Parathyroid adenoma (tissue), 2 donors: ENCODE data around the gene AHSG.

Experiments used
- H2AFZ ChIP-seq: fragments of 300-600 bp; sonication (generic); one replicate; pipeline ENCODE4 v1.7.0; 2017; ENCODE audit warnings: antibody characterized with exemption, mild to moderate bottlenecking
- H3K27ac ChIP-seq: fragments of 300-600 bp; sonication (generic); one replicate; pipeline ENCODE4 v1.7.0; 2017
- H3K27me3 ChIP-seq: fragments of 300-600 bp; sonication (generic); one replicate; pipeline ENCODE4 v1.7.0; 2017; ENCODE audit warnings: low read length; ENCODE audit not compliant: control insufficient read depth, insufficient read depth
- H3K36me3 ChIP-seq: fragments of 300-600 bp; sonication (generic); one replicate; pipeline ENCODE4 v1.7.0; 2017; ENCODE audit warnings: low read length; ENCODE audit not compliant: control insufficient read depth, insufficient read depth
- H3K4me1 ChIP-seq: fragments of 300-600 bp; sonication (generic); one replicate; pipeline ENCODE4 v1.7.0; 2017; ENCODE audit warnings: control low read depth
- H3K4me2 ChIP-seq: fragments of 300-600 bp; sonication (generic); one replicate; pipeline ENCODE4 v1.7.0; 2017; ENCODE audit warnings: low read length
- H3K4me3 ChIP-seq: fragments of 300-600 bp; sonication (generic); one replicate; pipeline ENCODE4 v1.7.0; 2017; ENCODE audit warnings: low read depth, low read length
- H3K79me2 ChIP-seq: fragments of 300-600 bp; sonication (generic); one replicate; pipeline ENCODE4 v1.7.0; 2017; ENCODE audit warnings: control low read depth
- H3K9ac ChIP-seq: fragments of 300-600 bp; sonication (generic); one replicate; pipeline ENCODE4 v1.7.0; 2017; ENCODE audit warnings: mild to moderate bottlenecking
- H3K9me3 ChIP-seq: fragments of 300-600 bp; sonication (generic); one replicate; pipeline ENCODE4 v1.7.0; 2017; ENCODE audit warnings: low read length; ENCODE audit not compliant: control insufficient read depth
- TF ChIP-seq, protein P1 (sequence below): fragments of 300-600 bp; sonication (generic); IDR thresholded peaks from one replicate; pipeline ENCODE4 v1.7.0; 2017; ENCODE audit warnings: antibody characterized with exemption, mild to moderate bottlenecking
- donor health status: primary hyperparathyroidism.

The AHSG gene

DNA sequence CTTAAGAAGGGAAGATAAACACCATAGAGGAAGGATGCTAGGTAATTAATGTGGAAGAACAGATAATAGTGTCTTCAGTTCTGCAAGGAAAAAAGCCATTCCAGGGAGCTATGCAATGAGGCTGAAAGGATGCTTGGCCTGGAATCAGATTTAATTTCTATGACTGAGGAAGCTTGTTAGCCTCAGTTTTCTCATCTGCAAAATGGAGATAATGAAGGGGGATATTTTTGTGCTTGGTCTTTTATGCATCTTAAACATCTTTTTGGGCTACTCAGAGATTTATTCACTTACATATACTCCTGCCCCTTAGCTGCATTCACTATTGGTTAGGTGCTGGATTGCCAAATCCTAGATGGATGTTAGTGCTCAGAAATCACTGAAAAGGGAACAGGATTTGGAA lies 25.7 kb upstream of the AHSG start:
- Histone ChIP-seq H3K27me3 (no peaks in the 10 kb centered on the region), H3K9ac (no peak overlapping the region), H3K4me2 (no peak overlapping the region), H3K27ac (no peak overlapping the region), H3K79me2 (no peaks in the 10 kb centered on the region), H3K4me1 (no peaks in the 10 kb centered on the region), H3K36me3 (no peaks in the 10 kb centered on the region), H3K4me3 (no peak overlapping the region), H3K9me3 (no peaks in the 10 kb centered on the region), H2AFZ (no peak overlapping the region)
- TF ChIP-seq, protein P1, sequence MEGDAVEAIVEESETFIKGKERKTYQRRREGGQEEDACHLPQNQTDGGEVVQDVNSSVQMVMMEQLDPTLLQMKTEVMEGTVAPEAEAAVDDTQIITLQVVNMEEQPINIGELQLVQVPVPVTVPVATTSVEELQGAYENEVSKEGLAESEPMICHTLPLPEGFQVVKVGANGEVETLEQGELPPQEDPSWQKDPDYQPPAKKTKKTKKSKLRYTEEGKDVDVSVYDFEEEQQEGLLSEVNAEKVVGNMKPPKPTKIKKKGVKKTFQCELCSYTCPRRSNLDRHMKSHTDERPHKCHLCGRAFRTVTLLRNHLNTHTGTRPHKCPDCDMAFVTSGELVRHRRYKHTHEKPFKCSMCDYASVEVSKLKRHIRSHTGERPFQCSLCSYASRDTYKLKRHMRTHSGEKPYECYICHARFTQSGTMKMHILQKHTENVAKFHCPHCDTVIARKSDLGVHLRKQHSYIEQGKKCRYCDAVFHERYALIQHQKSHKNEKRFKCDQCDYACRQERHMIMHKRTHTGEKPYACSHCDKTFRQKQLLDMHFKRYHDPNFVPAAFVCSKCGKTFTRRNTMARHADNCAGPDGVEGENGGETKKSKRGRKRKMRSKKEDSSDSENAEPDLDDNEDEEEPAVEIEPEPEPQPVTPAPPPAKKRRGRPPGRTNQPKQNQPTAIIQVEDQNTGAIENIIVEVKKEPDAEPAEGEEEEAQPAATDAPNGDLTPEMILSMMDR, result no peak

DNA sequence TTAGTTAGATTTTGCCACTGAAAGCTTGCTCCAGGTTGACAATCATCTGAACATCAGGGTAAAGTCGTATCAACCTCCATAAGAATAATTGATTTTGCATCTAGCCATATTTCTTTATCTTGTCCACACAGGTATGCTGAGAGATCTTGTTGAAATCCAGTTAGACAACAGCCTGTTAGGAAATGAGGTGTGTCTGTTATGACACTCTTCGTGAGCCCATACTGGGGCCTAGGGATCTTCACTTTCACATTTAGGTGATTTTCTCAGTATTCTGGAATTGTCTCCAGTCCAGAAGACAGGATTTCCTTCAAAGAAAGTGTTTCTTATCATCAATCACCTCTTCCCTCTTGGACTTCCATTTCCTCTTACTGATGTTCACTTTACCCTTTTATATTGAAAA lies 24.2 kb upstream of the AHSG start:
- H3K79me2 ChIP-seq, result no peaks in the 10 kb centered on the region
- peak overlapping the region; percentile 6 for H2AFZ ChIP-seq
- TF ChIP-seq, protein P1, result no peak
- H3K27me3 ChIP-seq, result no peaks in the 10 kb centered on the region
- no peaks in the 10 kb centered on the region for H3K9me3 ChIP-seq
- no peak overlapping the region for H3K4me3 ChIP-seq
- no peaks in the 10 kb centered on the region for H3K4me1 ChIP-seq
- H3K36me3 ChIP-seq, result no peaks in the 10 kb centered on the region
- H3K4me2 ChIP-seq, result no peak overlapping the region
- H3K27ac ChIP-seq, result no peak overlapping the region
- H3K9ac ChIP-seq, result no peak overlapping the region

DNA sequence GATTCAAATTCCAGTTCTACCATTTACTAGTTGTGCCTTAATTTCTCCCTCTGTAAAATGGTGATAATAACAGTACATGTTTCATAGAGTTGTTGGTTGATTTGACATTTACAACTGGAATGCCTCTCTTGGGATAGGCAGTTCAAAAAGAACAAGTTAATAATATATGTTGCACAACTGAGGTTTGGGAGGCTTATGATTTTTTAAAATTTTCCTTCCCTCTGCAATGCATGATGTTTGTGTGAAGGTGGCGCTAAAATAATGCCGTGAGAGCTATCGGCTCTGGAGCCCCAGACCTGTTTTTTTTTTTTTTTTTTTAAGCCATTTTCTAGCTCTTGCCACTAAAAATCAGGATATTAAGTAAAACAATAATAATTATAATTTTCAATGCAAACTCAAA lies 23.7 kb upstream of the AHSG start:
- Histone ChIP-seq H3K36me3 (no peaks in the 10 kb centered on the region), H2AFZ (no peak overlapping the region), H3K27ac (no peak overlapping the region), H3K4me1 (no peaks in the 10 kb centered on the region), H3K9me3 (no peaks in the 10 kb centered on the region), H3K4me3 (no peak overlapping the region), H3K27me3 (no peaks in the 10 kb centered on the region), H3K4me2 (no peak overlapping the region), H3K79me2 (no peaks in the 10 kb centered on the region), H3K9ac (no peak overlapping the region)
- TF ChIP-seq, protein P1, result no peak

DNA sequence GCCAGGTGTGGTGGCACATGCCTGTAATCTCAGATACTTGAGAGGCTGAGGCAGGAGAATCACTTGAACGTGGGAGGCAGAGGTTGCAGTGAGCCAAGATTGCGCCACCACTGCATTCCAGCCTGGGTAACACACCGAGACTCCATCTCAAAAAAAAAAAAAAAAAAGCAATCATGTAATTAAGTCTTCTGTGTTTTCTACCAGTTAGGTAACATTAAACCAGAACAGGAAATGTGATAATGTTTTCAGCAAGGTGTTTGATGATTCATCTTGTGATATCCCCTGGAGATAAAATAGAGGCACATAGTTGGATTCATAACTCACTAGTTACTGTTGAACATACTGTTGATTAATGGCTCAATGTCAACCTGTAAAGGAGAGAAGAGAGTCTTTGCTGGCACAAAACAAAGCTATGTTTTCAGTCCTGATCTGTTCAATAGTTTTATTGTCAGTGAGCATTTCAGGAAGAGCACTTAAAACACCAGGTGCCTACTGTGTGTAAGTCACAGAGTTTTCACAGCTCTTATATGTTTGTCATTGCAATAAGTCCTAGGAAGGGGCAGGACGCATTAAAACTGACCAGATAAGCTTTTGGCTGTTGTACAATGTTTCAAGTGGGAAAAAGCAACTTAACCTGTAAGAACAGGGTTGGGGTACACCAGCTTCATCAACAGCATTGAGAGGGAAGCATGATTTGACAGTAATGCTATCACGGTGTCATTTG lies 22.8 kb upstream of the AHSG start:
- H3K27ac ChIP-seq, result no peak overlapping the region
- H3K27me3 ChIP-seq, result no peaks in the 10 kb centered on the region
- H3K9me3 ChIP-seq, result no peaks in the 10 kb centered on the region
- H3K36me3 ChIP-seq, result no peaks in the 10 kb centered on the region
- no peak overlapping the region for H3K4me2 ChIP-seq
- no peak overlapping the region for H3K9ac ChIP-seq
- H3K79me2 ChIP-seq, result no peaks in the 10 kb centered on the region
- H2AFZ ChIP-seq, result no peak overlapping the region
- H3K4me3 ChIP-seq, result no peak overlapping the region
- H3K4me1 ChIP-seq, result no peaks in the 10 kb centered on the region
- TF ChIP-seq, protein P1, result no peak
